Measurements from ENCODE around the gene KLF17. TPM values are rescaled to one million over a fixed set of nuclear protein-coding genes. Genes with fewer than 3 reads are reported as not detected.

KLF17 gene
- total and polyA plus RNA-seq, 2 of the 8 experiments (the other 6 are each of a cell fraction or from before 2014, with no cell fraction given), result not detected

DNA sequence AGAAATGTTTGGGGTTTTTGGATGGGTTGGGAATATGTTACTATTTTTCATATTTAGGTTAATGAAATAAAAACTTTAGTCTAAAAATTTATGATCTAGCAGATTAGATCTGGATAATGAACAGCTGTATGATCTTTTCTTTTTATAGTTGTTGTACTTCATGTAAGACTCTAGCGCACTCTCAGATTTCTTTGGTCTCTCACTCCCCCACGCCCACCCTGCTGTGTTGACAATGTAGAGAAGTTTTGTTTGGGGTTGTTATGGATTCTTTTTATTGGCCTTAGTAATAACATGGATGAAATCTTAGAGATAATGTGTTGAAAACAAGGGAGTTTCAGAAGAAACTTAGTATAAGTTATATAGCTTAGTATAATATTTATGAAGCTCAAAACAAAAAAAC lies 17.3 kb downstream of the KLF17 start:
- Histone ChIP-seq H2BK20ac (ENCODE audit: low read length) (no peak overlapping the region), H2AK5ac (ENCODE audit: low read depth, low read length) (no peak overlapping the region), H3K4ac (replicated peaks; ENCODE audit: insufficient read length, low read depth, low read length) (no peak overlapping the region), H3K4me1 (replicated peaks in 1 of 4; ENCODE audit: control insufficient read depth in 3 of 4, insufficient read depth in 4 of 4, low read length in 3 of 4) (no peaks in the 10 kb centered on the region), H2AFZ (ENCODE audit: low read length) (no peak overlapping the region), H3K27ac (ENCODE audit: low read depth, low read length) (no peak overlapping the region), H3K36me3 (ENCODE audit: control insufficient read depth in 2 of 4, insufficient read depth in 4 of 4, low read length in 3 of 4) (no peaks in the 10 kb centered on the region), H3K18ac (ENCODE audit: extremely low read depth, low read length) (no peak overlapping the region), H3K4me3 (ENCODE audit: extremely low read depth in 1 of 4, insufficient read depth in 2 of 4, low read depth in 3 of 4, low read length in 4 of 4) (no peak overlapping the region), H3K4me2 (ENCODE audit: insufficient read depth in 1 of 2, low read depth in 2 of 2, low read length in 2 of 2) (no peak overlapping the region), H3K23ac (ENCODE audit: insufficient read length) (no peak overlapping the region), H3K79me2 (ENCODE audit: control insufficient read depth in 1 of 2, insufficient read depth in 2 of 2, low read length in 2 of 2) (no peaks in the 10 kb centered on the region), H3K14ac (ENCODE audit: insufficient read length) (no peak overlapping the region), H2BK5ac (ENCODE audit: low read depth, low read length) (no peak overlapping the region), H2BK12ac (ENCODE audit: low read depth, low read length) (no peak overlapping the region), H2BK15ac (ENCODE audit: low read length) (no peak overlapping the region), H4K91ac (replicated peaks; ENCODE audit: insufficient read length, low read length) (no peak overlapping the region), H3K56ac (replicated peaks; ENCODE audit: insufficient read length, low read depth, low read length) (no peak overlapping the region), H3K9me3 (ENCODE audit: insufficient read depth in 2 of 2, low read depth in 1 of 2, low read length in 1 of 2) (no peaks in the 10 kb centered on the region), H4K20me1 (replicated peaks in 1 of 2; ENCODE audit: control insufficient read depth in 1 of 2, insufficient read depth in 2 of 2, low read length in 2 of 2) (no peaks in the 10 kb centered on the region), H4K5ac (ENCODE audit: insufficient read length, low read depth, low read length) (no peak overlapping the region), H3K23me2 (ENCODE audit: low read depth, low read length) (no peaks in the 10 kb centered on the region; the same call in 1 of the 2 replicates), H3K79me1 (ENCODE audit: low read depth, low read length) (no peaks in the 10 kb centered on the region), H3K9ac (replicated peaks in 1 of 4; ENCODE audit: extremely low read depth in 1 of 4, low read depth in 3 of 4, low read length in 3 of 4) (no peak overlapping the region), H3K27me3 (replicated peaks in 1 of 4; ENCODE audit: control insufficient read depth in 3 of 4, extremely low read depth in 1 of 4, insufficient read depth in 3 of 4, low read length in 3 of 4) (no peaks in the 10 kb centered on the region), H2BK120ac (replicated peaks; ENCODE audit: low read depth, low read length) (no peak overlapping the region), H4K8ac (ENCODE audit: extremely low read depth, insufficient read depth, low read length) (no peak overlapping the region)
- DNase-seq (ENCODE audit: low read depth in 1 of 2, low spot score in 2 of 2) (no peak), FAIRE-seq (no peak)
- 94% methylated on average over 2 of the region's 2 CpGs; no CpG with 5 or more reads in 1 of the 2 experiments for WGBS, 2 experiments (ENCODE audit: extremely low coverage in 1 of 2, insufficient coverage in 1 of 2, insufficient read length in 1 of 2, insufficient replicate concordance in 2 of 2, low coverage in 1 of 2, low lambda C conversion rate in 2 of 2, missing lambda C conversion rate in 1 of 2)
- POLR2A ChIA-PET (ENCODE audit: partially characterized antibody), result no interaction called here
- CTCF ChIA-PET (ENCODE audit: partially characterized antibody), result interaction anchor here (0.6 to 2.8 kb wide), 5 partner anchors 27 to 437 kb away, joined by 3 to 9 read pairs (median 4); no protein-coding TSS in a partner anchor
- TF ChIP-seq KDM4A (IDR thresholded peaks at IDR 0.05; ENCODE audit: low read depth, low read length, severe bottlenecking), result no peak

Measured in H1 (cell line).